ENCODE data around the gene CTAGE4.

- TF ChIP-seq CTCF (conservative IDR thresholded peaks at IDR 0.05) (no peak), EZH2 (IDR thresholded peaks at IDR 0.05; ENCODE audit: low read depth) (no peak)
These were observed 41.1 kb upstream of the CTAGE4 start for GRCh38 chr7:144142187-144142586.
